ENCODE data around the gene MARS2. TPM values are rescaled to one million over a fixed set of nuclear protein-coding genes. Genes with fewer than 3 reads are reported as not detected.

The MARS2 gene
- total RNA-seq: 7.9 and 8.3 TPM in 2 replicates
- long read RNA-seq, transcript MARS2-201 (1 exons, 3,019 nt): major isoform, 39 of 39 reads
- long read RNA-seq, partial matches to known transcripts: 0 of 39 reads
- long read RNA-seq, other reads (novel, unspliced or antisense): 0 of 39 reads

DNA sequence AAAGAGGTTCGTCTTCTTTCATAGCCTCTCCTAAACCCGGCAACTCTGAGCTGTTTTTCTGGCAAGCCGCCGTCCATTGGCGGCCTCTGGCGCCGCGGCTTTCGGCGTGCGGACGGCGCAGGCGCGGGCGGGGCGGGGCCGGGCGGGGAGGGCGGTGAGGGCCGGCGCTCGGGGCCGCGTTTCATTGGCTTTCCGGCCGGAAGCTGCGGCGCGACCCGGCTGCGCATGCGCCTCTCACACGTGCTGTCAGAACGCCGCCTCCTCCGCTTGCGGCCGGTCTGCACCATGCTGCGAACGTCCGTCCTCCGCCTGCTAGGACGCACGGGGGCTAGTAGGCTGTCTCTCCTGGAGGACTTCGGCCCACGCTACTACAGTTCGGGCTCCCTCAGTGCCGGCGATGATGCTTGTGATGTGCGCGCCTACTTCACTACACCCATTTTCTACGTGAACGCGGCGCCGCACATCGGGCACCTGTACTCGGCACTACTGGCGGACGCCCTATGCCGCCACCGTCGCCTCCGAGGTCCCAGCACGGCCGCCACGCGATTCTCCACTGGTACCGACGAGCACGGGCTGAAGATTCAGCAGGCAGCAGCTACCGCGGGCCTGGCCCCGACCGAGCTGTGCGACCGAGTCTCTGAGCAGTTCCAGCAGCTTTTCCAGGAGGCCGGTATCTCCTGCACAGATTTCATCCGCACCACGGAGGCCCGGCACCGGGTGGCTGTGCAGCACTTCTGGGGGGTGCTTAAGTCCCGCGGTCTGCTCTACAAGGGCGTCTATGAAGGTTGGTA lies at the start of gene MARS2:
Gene MARS2 (plus strand): TSS at position 249 of the 791 bp plus-strand sequence. CDS start 37 bp downstream, at position 286.
- TF ChIP-seq, protein P1, sequence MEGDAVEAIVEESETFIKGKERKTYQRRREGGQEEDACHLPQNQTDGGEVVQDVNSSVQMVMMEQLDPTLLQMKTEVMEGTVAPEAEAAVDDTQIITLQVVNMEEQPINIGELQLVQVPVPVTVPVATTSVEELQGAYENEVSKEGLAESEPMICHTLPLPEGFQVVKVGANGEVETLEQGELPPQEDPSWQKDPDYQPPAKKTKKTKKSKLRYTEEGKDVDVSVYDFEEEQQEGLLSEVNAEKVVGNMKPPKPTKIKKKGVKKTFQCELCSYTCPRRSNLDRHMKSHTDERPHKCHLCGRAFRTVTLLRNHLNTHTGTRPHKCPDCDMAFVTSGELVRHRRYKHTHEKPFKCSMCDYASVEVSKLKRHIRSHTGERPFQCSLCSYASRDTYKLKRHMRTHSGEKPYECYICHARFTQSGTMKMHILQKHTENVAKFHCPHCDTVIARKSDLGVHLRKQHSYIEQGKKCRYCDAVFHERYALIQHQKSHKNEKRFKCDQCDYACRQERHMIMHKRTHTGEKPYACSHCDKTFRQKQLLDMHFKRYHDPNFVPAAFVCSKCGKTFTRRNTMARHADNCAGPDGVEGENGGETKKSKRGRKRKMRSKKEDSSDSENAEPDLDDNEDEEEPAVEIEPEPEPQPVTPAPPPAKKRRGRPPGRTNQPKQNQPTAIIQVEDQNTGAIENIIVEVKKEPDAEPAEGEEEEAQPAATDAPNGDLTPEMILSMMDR (IDR thresholded peaks at IDR 0.05; ENCODE audit: unreplicated experiment): no peak
- H3K36me3 Mint-ChIP-seq (ENCODE audit: insufficient read depth): no peaks in the 10 kb centered on the region
- no peaks in the 10 kb centered on the region for H3K27me3 Mint-ChIP-seq
- H3K9me3 Mint-ChIP-seq (ENCODE audit: low read depth): no peaks in the 10 kb centered on the region
- peak; percentile 89 for DNase-seq (ENCODE audit: low spot score, unreplicated experiment)
- peak within 1 kb of the TSS; percentile 89 for H3K27ac Mint-ChIP-seq
- H3K4me3 Mint-ChIP-seq (ENCODE audit: low read depth): peak within 1 kb of the TSS; percentile 86
- H3K4me1 Mint-ChIP-seq (ENCODE audit: low read depth): peaks cover 25% of the 10 kb centered on the region

DNA sequence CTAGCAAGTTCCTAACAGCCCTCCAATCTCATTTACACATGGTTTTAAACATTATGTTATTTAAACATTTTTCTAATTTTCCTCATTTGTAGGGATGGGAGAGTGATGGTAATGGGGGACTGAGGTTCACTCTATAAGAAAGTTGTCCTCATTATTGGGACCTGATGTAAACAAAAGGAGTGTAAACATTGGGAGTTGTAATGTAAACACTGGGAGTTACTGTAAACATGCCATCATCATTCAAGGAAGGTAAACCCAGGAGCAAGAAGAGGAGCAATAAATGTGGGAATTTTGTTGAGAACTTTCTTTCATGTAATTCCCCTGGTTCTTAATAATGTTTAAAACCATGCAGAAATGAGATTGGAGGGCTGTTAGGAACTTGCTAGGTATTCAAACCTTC lies 47.6 kb upstream of the MARS2 start:
- no peak for DNase-seq (ENCODE audit: low spot score, unreplicated experiment)
- TF ChIP-seq, protein P1 (IDR thresholded peaks at IDR 0.05; ENCODE audit: unreplicated experiment): no peak
- Mint-ChIP-seq H3K4me3 (ENCODE audit: low read depth) (no peak overlapping the region), H3K4me1 (ENCODE audit: low read depth) (peaks cover 7% of the 10 kb centered on the region), H3K27ac (peak overlapping the region; percentile 2), H3K9me3 (ENCODE audit: low read depth) (peaks cover 5% of the 10 kb centered on the region), H3K27me3 (no peaks in the 10 kb centered on the region), H3K36me3 (ENCODE audit: insufficient read depth) (no peaks in the 10 kb centered on the region)

DNA sequence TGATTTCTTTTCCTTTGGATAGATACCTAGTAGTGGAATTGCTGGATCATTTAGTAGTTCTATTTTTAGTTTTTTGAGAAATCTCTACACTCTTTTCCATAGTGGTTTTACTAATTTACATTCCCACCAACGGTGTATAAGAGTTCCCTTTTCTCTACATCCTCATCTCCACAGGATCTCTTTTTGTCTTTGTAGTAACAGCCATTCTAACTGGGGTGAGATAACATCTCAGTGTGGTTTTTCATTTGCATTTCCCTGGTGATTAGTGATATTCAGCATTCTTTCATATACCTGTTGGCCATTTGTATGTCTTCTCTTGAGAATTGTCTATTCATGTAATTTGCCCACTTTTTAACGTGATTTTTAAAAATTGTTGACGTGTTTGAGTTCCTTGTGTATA lies 43.5 kb upstream of the MARS2 start:
- DNase-seq (ENCODE audit: low spot score, unreplicated experiment): no peak
- H3K36me3 Mint-ChIP-seq (ENCODE audit: insufficient read depth): peaks cover 5% of the 10 kb centered on the region
- H3K4me1 Mint-ChIP-seq (ENCODE audit: low read depth): peaks cover 7% of the 10 kb centered on the region
- H3K27ac Mint-ChIP-seq: no peak overlapping the region
- peaks cover 20% of the 10 kb centered on the region for H3K9me3 Mint-ChIP-seq (ENCODE audit: low read depth)
- no peaks in the 10 kb centered on the region for H3K27me3 Mint-ChIP-seq
- TF ChIP-seq, protein P1 (IDR thresholded peaks at IDR 0.05; ENCODE audit: unreplicated experiment): no peak
- no peak overlapping the region for H3K4me3 Mint-ChIP-seq (ENCODE audit: low read depth)

DNA sequence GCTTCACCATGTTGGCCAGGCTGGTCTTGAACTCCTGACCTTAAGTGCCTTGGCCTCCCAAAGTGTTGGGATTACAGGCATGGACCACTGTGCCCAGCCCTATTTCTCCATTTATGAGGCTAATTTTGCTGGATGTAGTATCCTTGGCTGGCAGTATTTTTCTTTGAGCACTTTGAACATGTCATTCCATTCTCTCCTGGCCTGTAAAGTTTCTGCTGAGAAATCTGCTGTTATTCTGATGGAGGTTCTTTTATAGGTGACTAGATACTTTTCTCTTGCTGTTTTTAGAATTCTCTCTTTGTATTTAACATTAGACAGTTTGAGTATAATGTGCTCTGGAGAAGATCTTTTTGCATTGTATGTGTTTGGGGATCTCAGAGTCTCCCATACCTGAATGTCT lies 38.9 kb upstream of the MARS2 start:
- H3K27ac Mint-ChIP-seq: no peak overlapping the region
- no peaks in the 10 kb centered on the region for H3K4me1 Mint-ChIP-seq (ENCODE audit: low read depth)
- H3K4me3 Mint-ChIP-seq (ENCODE audit: low read depth): no peak overlapping the region
- no peaks in the 10 kb centered on the region for H3K27me3 Mint-ChIP-seq
- DNase-seq (ENCODE audit: low spot score, unreplicated experiment): no peak
- peaks cover 7% of the 10 kb centered on the region for H3K36me3 Mint-ChIP-seq (ENCODE audit: insufficient read depth)
- peaks cover 27% of the 10 kb centered on the region for H3K9me3 Mint-ChIP-seq (ENCODE audit: low read depth)
- TF ChIP-seq, protein P1 (IDR thresholded peaks at IDR 0.05; ENCODE audit: unreplicated experiment): no peak

DNA sequence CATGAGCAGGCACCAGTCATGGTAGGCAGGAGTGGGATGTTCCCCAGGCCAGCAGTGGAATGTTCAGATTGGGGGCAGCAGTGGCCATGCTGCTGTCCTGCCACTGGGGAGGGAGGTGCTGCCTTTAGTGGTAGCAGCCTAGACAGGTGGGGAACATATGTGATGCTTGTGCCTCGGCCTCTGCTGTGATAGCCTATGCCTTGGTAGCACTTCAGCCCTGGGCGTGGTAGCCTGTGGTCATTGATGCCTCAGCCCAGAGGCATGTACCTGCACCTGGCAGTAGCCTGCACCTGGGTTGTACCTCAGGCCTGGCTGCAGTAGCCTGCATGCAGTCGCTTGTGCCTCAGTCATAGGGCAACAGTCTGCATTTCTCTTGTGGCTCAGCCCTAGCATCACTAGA lies 36.9 kb upstream of the MARS2 start:
- no peak for DNase-seq (ENCODE audit: low spot score, unreplicated experiment)
- TF ChIP-seq, protein P1 (IDR thresholded peaks at IDR 0.05; ENCODE audit: unreplicated experiment): no peak
- Mint-ChIP-seq H3K27me3 (no peaks in the 10 kb centered on the region), H3K9me3 (ENCODE audit: low read depth) (peaks cover 22% of the 10 kb centered on the region), H3K27ac (no peak overlapping the region), H3K4me1 (ENCODE audit: low read depth) (peaks cover 7% of the 10 kb centered on the region), H3K4me3 (ENCODE audit: low read depth) (no peak overlapping the region), H3K36me3 (ENCODE audit: insufficient read depth) (peaks cover 7% of the 10 kb centered on the region)

Data from progenitor cell of endocrine pancreas (in vitro differentiated cells).